Suppressor macrophage treated with lipopolysaccharide for 4 hours (primary cell): ENCODE data around the gene CCDC197.
A peak's percentile ranks its signal among the peaks of the same experiment; 100 is the strongest.

ENCODE experiments used
- DNase-seq: peaks from one replicate; pipeline ENCODE4 v3.0.0-alpha.2; 2020

The CCDC197 gene

GRCh38 chr14:94027566-94028449 lies 30.7 kb downstream of the CCDC197 start:
- no peak for DNase-seq

GRCh38 chr14:94028450-94028826 lies 31.3 kb downstream of the CCDC197 start:
- no peak for DNase-seq

GRCh38 chr14:94029265-94029664 lies 32.2 kb downstream of the CCDC197 start:
- DNase-seq = peak; percentile 62

- DNase-seq = no peak
Measured at GRCh38 chr14:94029671-94030203, 32.6 kb downstream of the CCDC197 start.

- no peak for DNase-seq
Measured at GRCh38 chr14:94030571-94030970, 33.5 kb downstream of the CCDC197 start.

- no peak for DNase-seq
Measured at GRCh38 chr14:94031161-94031882, 34.2 kb downstream of the CCDC197 start.

GRCh38 chr14:94031883-94032279 lies 34.8 kb downstream of the CCDC197 start:
- no peak for DNase-seq

- DNase-seq = no peak
Measured at GRCh38 chr14:94034886-94035285, 37.8 kb downstream of the CCDC197 start.

- DNase-seq = peak; percentile 79
Measured at GRCh38 chr14:94036313-94037167, 39.4 kb downstream of the CCDC197 start.

- DNase-seq = no peak
Measured at GRCh38 chr14:94037954-94038353, 40.9 kb downstream of the CCDC197 start.

GRCh38 chr14:94038510-94038909 lies 41.4 kb downstream of the CCDC197 start:
- no peak for DNase-seq

GRCh38 chr14:94038921-94039629 lies 42.0 kb downstream of the CCDC197 start:
- no peak for DNase-seq

- DNase-seq = no peak
Measured at GRCh38 chr14:94040247-94040646, 43.1 kb downstream of the CCDC197 start.

GRCh38 chr14:94040796-94041195 lies 43.7 kb downstream of the CCDC197 start:
- no peak for DNase-seq

- DNase-seq = no peak
Measured at GRCh38 chr14:94041551-94042346, 44.6 kb downstream of the CCDC197 start.

- DNase-seq = no peak
Measured at GRCh38 chr14:94042433-94043091, 45.5 kb downstream of the CCDC197 start.

- no peak for DNase-seq
Measured at GRCh38 chr14:94043111-94043755, 46.1 kb downstream of the CCDC197 start.

GRCh38 chr14:94043756-94044475 lies 46.8 kb downstream of the CCDC197 start:
- no peak for DNase-seq

GRCh38 chr14:94044476-94045091 lies 47.5 kb downstream of the CCDC197 start:
- DNase-seq = no peak
